Naive B cell (primary cell): Measurements from ENCODE around the gene MFAP5. TPM values are rescaled to one million over a fixed set of nuclear protein-coding genes. Genes with fewer than 3 reads are reported as not detected.

Experiments
- ATAC-seq, 2 donors: fragments of 150-1000 bp; cut with Tn5 transposase; 2 replicates each; pipeline ENCODE4 v1.10.0; 2021; ENCODE audit warnings: low read depth in 2 of 2, mild to moderate bottlenecking in 2 of 2, moderate library complexity in 2 of 2
- DNase-seq: peaks from one replicate; pipeline ENCODE4 v3.0.0; 2022
- H3K27ac Mint-ChIP-seq, 6 donors: one replicate each; pipeline ENCODE4 v1.8.0; 2020 to 2022; ENCODE audit warnings: mild to moderate bottlenecking in 6 of 6, mixed read lengths in 6 of 6, moderate library complexity in 5 of 6, inconsistent platforms in 2 of 6
- H3K27me3 Mint-ChIP-seq, 3 donors: one replicate each; pipeline ENCODE4 v1.8.0; 2021 to 2022; ENCODE audit warnings: mixed read lengths in 3 of 3, mild to moderate bottlenecking in 1 of 3
- H3K36me3 Mint-ChIP-seq, 2 donors: one replicate each; pipeline ENCODE4 v1.8.0; 2020 to 2022; ENCODE audit warnings: mixed read lengths in 2 of 2, inconsistent platforms in 1 of 2, mild to moderate bottlenecking in 1 of 2
- H3K4me1 Mint-ChIP-seq, 3 donors: one replicate each; pipeline ENCODE4 v1.8.0; 2020 to 2022; ENCODE audit warnings: mixed read lengths in 3 of 3, inconsistent platforms in 1 of 3, mild to moderate bottlenecking in 1 of 3, moderate library complexity in 1 of 3
- H3K4me3 Mint-ChIP-seq, 8 donors: one replicate each; pipeline ENCODE4 v1.8.0; 2020 to 2022; ENCODE audit warnings: mild to moderate bottlenecking in 8 of 8, mixed read lengths in 8 of 8, moderate library complexity in 8 of 8, inconsistent platforms in 2 of 8
- H3K9me3 Mint-ChIP-seq, 7 donors: one replicate each; pipeline ENCODE4 v1.8.0; 2020 to 2022; ENCODE audit warnings: mixed read lengths in 7 of 7, mild to moderate bottlenecking in 5 of 7, inconsistent platforms in 2 of 7, moderate library complexity in 1 of 7
- polyA plus RNA-seq, 6 donors: library from polyadenylated mRNA; unstranded; fragments of 300-500 nt; fragmentation: Illumina TruSeq; gene quantifications; one replicate each; pipeline ENCODE4 v1.2.3, GENCODE V29; 2021; ENCODE audit warnings: low read depth in 6 of 6

The MFAP5 gene
- polyA plus RNA-seq, 6 donors from 2014 or later = not detected

DNA sequence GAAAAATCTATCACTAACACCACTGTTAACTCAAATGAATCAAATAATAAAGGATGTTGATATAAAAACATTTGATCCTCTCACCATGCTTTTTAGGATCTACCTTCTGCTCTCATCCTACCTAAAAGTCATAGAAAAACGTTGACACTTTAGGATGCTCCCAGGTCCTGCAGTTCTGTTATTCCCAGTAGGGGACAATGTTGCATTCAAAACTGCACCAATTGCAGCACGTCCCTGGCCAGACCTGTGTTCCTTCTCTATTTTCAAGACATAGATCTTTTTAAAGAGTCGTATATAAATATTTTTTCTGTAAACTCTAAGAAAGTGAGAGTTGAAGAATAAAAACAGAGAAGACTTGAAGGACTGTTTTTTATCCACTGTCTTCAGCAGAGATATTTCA, 58.8 kb downstream of the MFAP5 start:
- no peaks in the 10 kb centered on the region for H3K9me3 Mint-ChIP-seq
- no peak for DNase-seq

GRCh38 chr12:8603286-8603685, 59.3 kb downstream of the MFAP5 start:
- H3K4me1 Mint-ChIP-seq = peaks cover 0 to 4% (median 0%) of the 10 kb centered on the region in 3 donors

More for the DNA sequence above, 58.8 kb downstream of the MFAP5 start:
- peaks cover under 1 to 7% (median 3%) of the 10 kb centered on the region in 3 donors for H3K4me1 Mint-ChIP-seq
- no peaks in the 10 kb centered on the region for H3K36me3 Mint-ChIP-seq
- peaks cover 12 to 24% (median 18%) of the 10 kb centered on the region in 3 donors for H3K27me3 Mint-ChIP-seq
- H3K4me3 Mint-ChIP-seq = no peak overlapping the region
- peak overlapping the region in 1 of 6 donors; percentile 24 for H3K27ac Mint-ChIP-seq
- ATAC-seq = no peak

DNA sequence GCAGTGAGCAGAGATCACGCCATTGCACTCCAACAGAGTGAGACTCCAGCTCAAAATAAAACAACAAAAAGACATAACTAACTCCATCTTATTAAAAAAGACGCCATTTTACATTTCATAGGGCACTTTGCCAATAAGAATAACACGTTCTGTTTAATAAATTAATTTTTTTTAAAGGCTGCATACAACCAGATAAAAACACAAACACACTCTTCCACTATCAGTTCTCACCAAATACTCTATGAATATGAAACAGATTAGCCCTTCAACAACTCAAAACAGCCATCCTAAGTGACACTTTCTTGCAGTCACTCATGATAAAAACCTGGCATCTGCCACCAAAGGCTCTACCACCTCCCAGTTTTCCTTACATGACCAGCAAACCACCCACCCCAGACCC, 66.1 kb downstream of the MFAP5 start:
- H3K27ac Mint-ChIP-seq = no peak overlapping the region
- no peak for ATAC-seq
- H3K4me3 Mint-ChIP-seq = no peak overlapping the region
- peaks cover 7 to 13% (median 9%) of the 10 kb centered on the region in 3 donors for H3K27me3 Mint-ChIP-seq
- DNase-seq = no peak
- H3K36me3 Mint-ChIP-seq = no peaks in the 10 kb centered on the region
- no peaks in the 10 kb centered on the region for H3K9me3 Mint-ChIP-seq
- no peaks in the 10 kb centered on the region for H3K4me1 Mint-ChIP-seq

More at GRCh38 chr12:8603286-8603685, 59.3 kb downstream of the MFAP5 start:
- Mint-ChIP-seq H3K4me3 (no peak overlapping the region), H3K36me3 (no peaks in the 10 kb centered on the region), H3K9me3 (no peaks in the 10 kb centered on the region), H3K27me3 (peaks cover 14 to 24% (median 18%) of the 10 kb centered on the region in 3 donors), H3K27ac (no peak overlapping the region)
- no peak for ATAC-seq
- DNase-seq = no peak

Other genes with a start within 250 kb of the MFAP5 start
- gene CLEC6A, start 206.9 kb downstream of the MFAP5 start, polyA plus RNA-seq = not detected
- gene CLEC4D, start 149.3 kb downstream of the MFAP5 start, polyA plus RNA-seq = under 1 TPM in 1 of 6 donors, not detected in 5; 0.51 TPM
- gene CLEC4E, start 121.9 kb downstream of the MFAP5 start, polyA plus RNA-seq = under 1 TPM in 2 of 6 donors, not detected in 4; 0.35 to 0.88 TPM
- gene AICDA, start 50.0 kb downstream of the MFAP5 start, polyA plus RNA-seq = under 1 TPM in 3 of 6 donors, not detected in 3; 0.34 to 0.79 (median 0.52) TPM
- 10 to 100 TPM in 1 of 6 donors, 1 to 10 TPM in 5; 6.8 to 13.2 (median 8.1) TPM for gene RIMKLB, start 35.2 kb upstream of the MFAP5 start, polyA plus RNA-seq
- not detected for gene A2ML1, start 159.8 kb upstream of the MFAP5 start, polyA plus RNA-seq